Stimulated activated effector memory CD8-positive, alpha-beta T cell treated with anti-CD3 and anti-CD28 coated beads, Interleukin-12 subunit alpha, Interleukin-12 subunit beta, amount 100 ng/mL, for 72 hours (primary cell): ENCODE measurements around the gene ITGA6.
A peak's percentile ranks its signal among the peaks of the same experiment; 100 is the strongest.

Experiments
- ATAC-seq: fragments of 150-1000 bp; cut with Tn5 transposase; 2 replicates; pipeline ENCODE4 v1.10.0; 2021
- DNase-seq, 2 donors: peaks; one replicate each; pipeline ENCODE4 v3.0.0; 2021 to 2022; ENCODE audit warnings: low spot score in 2 of 2
- H3K27ac Mint-ChIP-seq: one replicate; pipeline ENCODE4 v1.8.0; 2022; ENCODE audit warnings: mild to moderate bottlenecking, mixed read lengths
- H3K36me3 Mint-ChIP-seq: one replicate; pipeline ENCODE4 v1.8.0; 2022; ENCODE audit warnings: mild to moderate bottlenecking, mixed read lengths
- H3K4me1 Mint-ChIP-seq: one replicate; pipeline ENCODE4 v1.8.0; 2022; ENCODE audit warnings: mixed read lengths
- H3K4me3 Mint-ChIP-seq: one replicate; pipeline ENCODE4 v1.8.0; 2022; ENCODE audit warnings: mild to moderate bottlenecking, mixed read lengths
- H3K9me3 Mint-ChIP-seq: one replicate; pipeline ENCODE4 v1.8.0; 2022; ENCODE audit warnings: mixed read lengths

ITGA6 gene

GRCh38 chr2:172462849-172463381 is 35.5 kb downstream of the ITGA6 start:
- Mint-ChIP-seq H3K36me3 (no peaks in the 10 kb centered on the region), H3K9me3 (no peaks in the 10 kb centered on the region), H3K4me1 (peaks cover 66% of the 10 kb centered on the region), H3K27ac (peak overlapping the region; percentile 6), H3K4me3 (peak overlapping the region; percentile 45)
- peak; percentile 70 for ATAC-seq
- DNase-seq: peak in 1 of 2 donors; percentile 60

GRCh38 chr2:172464400-172465129 is 37.2 kb downstream of the ITGA6 start:
- H3K4me3 Mint-ChIP-seq: no peak overlapping the region
- H3K36me3 Mint-ChIP-seq: no peaks in the 10 kb centered on the region
- ATAC-seq (no peak), DNase-seq (no peak)
- no peaks in the 10 kb centered on the region for H3K9me3 Mint-ChIP-seq
- peak overlapping the region; percentile 6 for H3K27ac Mint-ChIP-seq
- H3K4me1 Mint-ChIP-seq: peaks cover 63% of the 10 kb centered on the region

- peak overlapping the region; percentile 5 for H3K27ac Mint-ChIP-seq
- ATAC-seq (peak; percentile 70), DNase-seq (peak; percentile 31 to 79)
- peaks cover 3% of the 10 kb centered on the region for H3K36me3 Mint-ChIP-seq
- peaks cover 54% of the 10 kb centered on the region for H3K4me1 Mint-ChIP-seq
- H3K4me3 Mint-ChIP-seq: peak overlapping the region; percentile 28
- H3K9me3 Mint-ChIP-seq: no peaks in the 10 kb centered on the region
Observed at GRCh38 chr2:172465417-172466334, 38.3 kb downstream of the ITGA6 start.

DNA sequence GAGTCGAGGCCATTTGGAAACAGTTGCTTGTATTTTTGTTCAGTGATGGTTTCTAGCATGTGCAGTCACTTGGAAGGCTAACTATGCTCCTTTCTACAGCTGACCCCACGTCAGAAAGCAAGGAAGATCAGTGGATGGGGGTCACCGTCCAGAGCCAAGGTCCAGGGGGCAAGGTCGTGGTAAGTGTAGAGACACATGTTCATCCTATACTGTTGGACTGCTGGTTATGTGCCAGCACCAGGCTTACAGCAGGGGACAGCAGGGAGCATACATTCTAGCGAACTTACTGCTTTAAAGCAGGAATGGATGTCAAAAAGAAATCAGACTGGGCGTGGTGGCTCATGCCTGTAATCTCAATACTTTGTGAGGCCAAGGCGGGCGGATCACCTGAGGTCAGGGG is 40.0 kb downstream of the ITGA6 start:
- DNase-seq (no peak), ATAC-seq (no peak)
- Mint-ChIP-seq H3K9me3 (no peaks in the 10 kb centered on the region), H3K4me3 (no peak overlapping the region), H3K4me1 (peaks cover 37% of the 10 kb centered on the region), H3K27ac (no peak overlapping the region), H3K36me3 (peaks cover 19% of the 10 kb centered on the region)

GRCh38 chr2:172470958-172471922 is 43.9 kb downstream of the ITGA6 start:
- Mint-ChIP-seq H3K4me3 (no peak overlapping the region), H3K27ac (no peak overlapping the region), H3K4me1 (no peaks in the 10 kb centered on the region), H3K36me3 (peaks cover 39% of the 10 kb centered on the region), H3K9me3 (no peaks in the 10 kb centered on the region)
- DNase-seq (no peak), ATAC-seq (no peak)

DNA sequence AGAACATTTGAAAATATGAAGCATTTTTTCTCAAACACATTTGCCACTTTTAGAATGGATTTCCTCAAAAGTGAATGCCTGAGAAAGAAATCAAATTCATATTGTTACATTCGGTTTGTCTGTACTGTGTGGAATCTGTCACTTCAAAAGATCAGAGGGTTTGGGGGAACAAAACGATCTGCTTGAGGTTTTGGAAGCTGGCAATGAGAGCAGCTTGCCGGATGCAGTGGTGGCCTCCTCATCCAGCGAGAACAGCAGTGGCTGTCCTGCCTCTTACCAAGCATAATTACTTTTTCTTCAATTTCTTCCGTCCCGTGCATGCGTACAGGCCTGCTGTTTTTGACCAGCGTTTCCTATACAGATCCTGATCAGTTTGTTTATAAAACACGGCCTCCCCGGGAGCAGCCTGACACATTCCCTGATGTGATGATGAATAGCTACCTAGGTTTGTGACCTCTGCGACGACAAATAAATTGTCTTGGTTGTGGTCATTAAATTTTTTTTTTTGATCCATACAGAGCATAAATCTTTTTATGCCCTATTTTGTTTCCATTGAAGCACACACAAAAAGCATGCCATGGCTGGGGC is 45.2 kb downstream of the ITGA6 start:
- ATAC-seq (no peak), DNase-seq (no peak)
- no peak overlapping the region for H3K27ac Mint-ChIP-seq
- no peaks in the 10 kb centered on the region for H3K9me3 Mint-ChIP-seq
- H3K36me3 Mint-ChIP-seq: peaks cover 43% of the 10 kb centered on the region
- no peak overlapping the region for H3K4me3 Mint-ChIP-seq
- no peaks in the 10 kb centered on the region for H3K4me1 Mint-ChIP-seq

- H3K27ac Mint-ChIP-seq: no peak overlapping the region
- H3K4me3 Mint-ChIP-seq: no peak overlapping the region
- peaks cover 45% of the 10 kb centered on the region for H3K36me3 Mint-ChIP-seq
- DNase-seq: no peak
- H3K4me1 Mint-ChIP-seq: no peaks in the 10 kb centered on the region
- ATAC-seq: no peak
- no peaks in the 10 kb centered on the region for H3K9me3 Mint-ChIP-seq
Observed at GRCh38 chr2:172473167-172473566, 45.8 kb downstream of the ITGA6 start.

- DNase-seq (no peak), ATAC-seq (no peak)
- H3K27ac Mint-ChIP-seq: no peak overlapping the region
- no peaks in the 10 kb centered on the region for H3K9me3 Mint-ChIP-seq
- peaks cover 28% of the 10 kb centered on the region for H3K36me3 Mint-ChIP-seq
- H3K4me3 Mint-ChIP-seq: no peak overlapping the region
- peaks cover 15% of the 10 kb centered on the region for H3K4me1 Mint-ChIP-seq
Observed at GRCh38 chr2:172478353-172478752, 51.0 kb downstream of the ITGA6 start.

GRCh38 chr2:172480301-172481218 is 53.2 kb downstream of the ITGA6 start:
- peak overlapping the region; percentile 64 for H3K27ac Mint-ChIP-seq
- peaks cover 15% of the 10 kb centered on the region for H3K4me1 Mint-ChIP-seq
- H3K9me3 Mint-ChIP-seq: no peaks in the 10 kb centered on the region
- DNase-seq (no peak), ATAC-seq (peak; percentile 65)
- peaks cover 23% of the 10 kb centered on the region for H3K36me3 Mint-ChIP-seq
- no peak overlapping the region for H3K4me3 Mint-ChIP-seq

GRCh38 chr2:172481507-172482262 is 54.3 kb downstream of the ITGA6 start:
- Mint-ChIP-seq H3K27ac (no peak overlapping the region), H3K4me1 (peaks cover 15% of the 10 kb centered on the region), H3K4me3 (no peak overlapping the region), H3K9me3 (no peaks in the 10 kb centered on the region), H3K36me3 (peaks cover 26% of the 10 kb centered on the region)
- DNase-seq: no peak
- ATAC-seq: no peak

GRCh38 chr2:172484253-172484652 is 56.9 kb downstream of the ITGA6 start:
- ATAC-seq (no peak), DNase-seq (no peak)
- peaks cover 15% of the 10 kb centered on the region for H3K4me1 Mint-ChIP-seq
- H3K4me3 Mint-ChIP-seq: no peak overlapping the region
- H3K27ac Mint-ChIP-seq: no peak overlapping the region
- peaks cover 46% of the 10 kb centered on the region for H3K36me3 Mint-ChIP-seq
- no peaks in the 10 kb centered on the region for H3K9me3 Mint-ChIP-seq

DNA sequence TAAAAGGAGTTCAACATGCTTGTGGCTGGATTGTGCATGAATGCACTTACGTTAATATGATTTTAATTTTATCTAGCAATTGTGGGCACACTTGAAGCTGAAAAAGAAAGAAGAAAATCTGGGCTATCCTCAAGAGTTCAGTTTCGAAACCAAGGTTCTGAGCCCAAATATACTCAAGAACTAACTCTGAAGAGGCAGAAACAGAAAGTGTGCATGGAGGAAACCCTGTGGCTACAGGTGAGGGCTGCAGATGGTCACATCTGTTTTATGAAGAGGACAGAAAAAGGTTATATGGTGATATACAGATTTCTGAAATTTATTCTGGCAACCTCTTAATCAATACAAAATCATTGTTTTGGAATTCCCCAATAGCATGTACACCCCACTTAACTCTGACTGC is 57.3 kb downstream of the ITGA6 start:
- ATAC-seq (no peak), DNase-seq (no peak)
- Mint-ChIP-seq H3K36me3 (peaks cover 44% of the 10 kb centered on the region), H3K9me3 (no peaks in the 10 kb centered on the region), H3K27ac (no peak overlapping the region), H3K4me1 (peaks cover 11% of the 10 kb centered on the region), H3K4me3 (no peak overlapping the region)

DNA sequence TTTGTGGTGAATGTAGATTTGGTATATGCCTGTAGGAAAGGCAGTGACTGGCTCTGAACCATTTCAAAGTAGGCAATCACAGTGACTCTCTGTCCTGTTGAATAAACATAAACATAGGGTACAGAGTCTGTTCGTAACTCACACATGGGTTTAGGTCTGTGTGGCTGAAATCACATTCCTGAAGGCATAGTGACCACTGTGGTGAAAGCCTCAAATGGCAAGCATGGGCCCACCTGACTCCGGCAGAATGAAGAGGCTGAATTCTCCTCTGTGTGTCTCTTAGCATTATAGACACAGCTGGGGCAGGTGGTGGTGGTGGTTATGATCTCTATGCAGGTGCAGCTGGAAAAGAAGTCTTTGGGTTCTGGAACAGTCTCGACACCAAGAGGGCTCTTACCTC is 61.2 kb downstream of the ITGA6 start:
- Mint-ChIP-seq H3K4me3 (no peak overlapping the region), H3K27ac (no peak overlapping the region), H3K4me1 (no peaks in the 10 kb centered on the region), H3K36me3 (peaks cover 69% of the 10 kb centered on the region), H3K9me3 (no peaks in the 10 kb centered on the region)
- no peak for ATAC-seq
- no peak for DNase-seq
